ENCODE measurements around the gene ABHD17A. TPM values are rescaled to one million over a fixed set of nuclear protein-coding genes. Genes with fewer than 3 reads are reported as not detected.

Gene ABHD17A
- total and polyA plus RNA-seq, 2 of the 8 experiments (the other 6 are each of a cell fraction or from before 2014, with no cell fraction given): 41.2 to 87.4 TPM

DNA sequence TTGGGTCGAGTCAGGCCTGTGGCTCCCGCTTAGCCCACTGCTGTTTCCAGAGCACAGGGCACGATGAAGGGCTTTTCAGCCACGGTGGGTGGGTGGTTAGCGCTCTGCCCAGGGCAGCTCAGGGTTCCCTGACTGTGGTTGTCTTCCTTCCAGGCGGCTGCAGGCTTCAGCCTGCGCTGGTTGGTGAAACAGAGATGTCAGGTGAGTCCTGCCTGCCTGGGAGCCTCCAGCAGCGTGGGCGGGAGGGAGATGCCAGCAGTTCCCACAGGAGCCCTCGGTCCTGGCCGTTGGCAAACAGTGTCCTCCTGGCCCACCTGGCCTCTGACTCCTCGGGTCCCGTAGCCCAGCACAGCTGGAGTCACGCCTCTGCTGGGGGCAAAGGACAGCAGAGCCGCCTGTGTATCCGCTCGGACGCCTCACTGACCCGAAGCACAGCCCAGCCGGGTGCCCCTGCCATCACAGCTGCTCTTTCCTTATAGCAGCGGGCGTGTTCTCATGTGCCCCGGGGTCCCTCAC lies 29.6 kb upstream of the ABHD17A start:
- H2AFZ ChIP-seq (ENCODE audit: low read length): no peak overlapping the region

More for the DNA sequence above, 29.6 kb upstream of the ABHD17A start:
- Histone ChIP-seq H3K9ac (replicated peaks in 1 of 4; ENCODE audit: extremely low read depth in 1 of 4, low read depth in 3 of 4, low read length in 3 of 4) (no peak overlapping the region), H2BK20ac (ENCODE audit: low read length) (no peak overlapping the region), H3K56ac (replicated peaks; ENCODE audit: insufficient read length, low read depth, low read length) (no peak overlapping the region), H3K4me3 (ENCODE audit: extremely low read depth in 1 of 4, insufficient read depth in 2 of 4, low read depth in 3 of 4, low read length in 4 of 4) (no peak overlapping the region), H3K9me3 (ENCODE audit: insufficient read depth in 2 of 2, low read depth in 1 of 2, low read length in 1 of 2) (no peaks in the 10 kb centered on the region), H2BK5ac (ENCODE audit: low read depth, low read length) (no peak overlapping the region), H3K14ac (ENCODE audit: insufficient read length) (no peak overlapping the region), H3K18ac (ENCODE audit: extremely low read depth, low read length) (no peak overlapping the region), H3K36me3 (ENCODE audit: control insufficient read depth in 2 of 4, insufficient read depth in 4 of 4, low read length in 3 of 4) (peaks cover 7 to 35% (median 19%) of the 10 kb centered on the region in 4 experiments; a peak in 6 of 8 replicates), H4K8ac (ENCODE audit: extremely low read depth, insufficient read depth, low read length) (no peak overlapping the region), H3K23me2 (ENCODE audit: low read depth, low read length) (no peaks in the 10 kb centered on the region), H3K27ac (ENCODE audit: low read depth, low read length) (no peak overlapping the region), H3K4me1 (replicated peaks in 1 of 4; ENCODE audit: control insufficient read depth in 3 of 4, insufficient read depth in 4 of 4, low read length in 3 of 4) (no peaks in the 10 kb centered on the region), H3K4me2 (ENCODE audit: insufficient read depth in 1 of 2, low read depth in 2 of 2, low read length in 2 of 2) (no peak overlapping the region), H3K27me3 (replicated peaks in 1 of 4; ENCODE audit: control insufficient read depth in 3 of 4, extremely low read depth in 1 of 4, insufficient read depth in 3 of 4, low read length in 3 of 4) (no peaks in the 10 kb centered on the region), H3K79me1 (ENCODE audit: low read depth, low read length) (peaks cover 18% of the 10 kb centered on the region), H4K91ac (replicated peaks; ENCODE audit: insufficient read length, low read length) (no peak overlapping the region), H2BK12ac (ENCODE audit: low read depth, low read length) (no peak overlapping the region), H3K4ac (replicated peaks; ENCODE audit: insufficient read length, low read depth, low read length) (no peak overlapping the region), H2BK120ac (replicated peaks; ENCODE audit: low read depth, low read length) (no peak overlapping the region), H4K20me1 (replicated peaks in 1 of 2; ENCODE audit: control insufficient read depth in 1 of 2, insufficient read depth in 2 of 2, low read length in 2 of 2) (peaks cover 7 to 25% of the 10 kb centered on the region in 2 experiments), H2BK15ac (ENCODE audit: low read length) (no peak overlapping the region), H3K23ac (ENCODE audit: insufficient read length) (no peak overlapping the region), H2AK5ac (ENCODE audit: low read depth, low read length) (no peak overlapping the region), H3K79me2 (ENCODE audit: control insufficient read depth in 1 of 2, insufficient read depth in 2 of 2, low read length in 2 of 2) (peaks cover 5 to 41% of the 10 kb centered on the region in 2 experiments; a peak in 3 of 4 replicates), H4K5ac (ENCODE audit: insufficient read length, low read depth, low read length) (no peak overlapping the region)
- ChIA-PET CTCF (ENCODE audit: partially characterized antibody) (interaction anchor here (1.2 to 3.5 kb wide), 4 partner anchors 13 to 17 kb away, joined by 4 to 16 read pairs (median 8); no protein-coding TSS in a partner anchor), POLR2A (ENCODE audit: partially characterized antibody) (interaction anchor here (3.0 to 3.4 kb wide), 3 partner anchors 9 to 14 kb away, joined by 9 to 13 read pairs (median 12); partner anchors contain the start of genes ADAT3 and SCAMP4)
- DNase-seq (ENCODE audit: low read depth in 1 of 2, low spot score in 2 of 2) (no peak), FAIRE-seq (no peak)
- TF ChIP-seq RXRA (IDR thresholded peaks at IDR 0.05; ENCODE audit: insufficient read depth, low read depth, low read length) (no peak), POLR2AphosphoS5 (IDR thresholded peaks at IDR 0.05; ENCODE audit: low read depth, low read length) (peak; percentile 27; the same call in 1 of the 2 replicates)
- 97% methylated on average over 18 of the region's 23 CpGs; no CpG with 5 or more reads in 1 of the 2 experiments for WGBS, 2 experiments (ENCODE audit: extremely low coverage in 1 of 2, insufficient coverage in 1 of 2, insufficient read length in 1 of 2, insufficient replicate concordance in 2 of 2, low coverage in 1 of 2, low lambda C conversion rate in 2 of 2, missing lambda C conversion rate in 1 of 2)
